Measurements from ENCODE around the gene SPTB. TPM values are rescaled to one million over a fixed set of nuclear protein-coding genes. Genes with fewer than 3 reads are reported as not detected.

SPTB gene
- total RNA-seq, 1 experiment from 2014 or later = 0.13 TPM

DNA sequence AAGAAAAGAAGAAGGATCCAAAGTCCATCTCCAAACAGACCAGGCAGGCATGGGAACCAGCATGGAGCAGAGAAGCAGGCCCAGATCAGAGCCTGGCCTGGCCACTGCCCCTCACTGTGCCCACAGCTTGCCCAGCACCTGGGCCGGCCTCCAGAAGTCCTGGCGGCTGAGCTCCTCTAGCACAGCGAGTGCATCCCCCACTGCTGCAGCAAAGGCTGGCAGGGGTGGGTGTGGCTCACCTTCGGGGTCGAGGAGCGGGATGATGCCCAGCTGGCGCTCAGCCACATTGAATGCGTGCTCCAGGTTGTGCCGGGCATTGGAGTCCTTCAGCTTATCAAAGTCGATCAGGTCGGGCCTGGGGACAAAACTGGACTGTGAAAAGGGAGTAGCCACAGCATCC lies 78.7 kb downstream of the SPTB start:
- CTCF ChIA-PET = no interaction called here
- intact Hi-C loops (cut with micrococcal nuclease; ENCODE audit: unreplicated experiment) = no loop called here

DNA sequence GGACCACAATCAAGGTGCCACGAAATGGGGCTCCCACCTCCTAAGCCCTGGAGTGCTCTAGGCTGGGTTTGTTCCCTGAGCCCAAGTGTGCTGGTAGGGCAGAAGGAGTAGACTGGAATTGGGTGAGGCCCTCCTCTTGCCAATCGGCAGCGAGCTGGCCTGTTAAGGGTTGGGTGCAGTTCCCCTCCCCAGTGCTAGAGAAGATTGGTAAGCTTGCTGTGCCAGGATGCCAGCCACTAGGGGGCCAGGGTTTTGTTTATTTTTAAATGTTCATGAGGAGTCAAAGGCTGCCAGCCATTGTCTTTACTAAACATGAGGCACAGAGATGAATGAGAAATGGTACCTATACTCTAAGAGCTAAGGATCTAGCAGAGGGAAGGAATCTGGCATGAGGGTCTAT lies 79.7 kb downstream of the SPTB start:
- intact Hi-C loops (cut with micrococcal nuclease; ENCODE audit: unreplicated experiment) = no loop called here
- in situ Hi-C loops (cut with HindIII; ENCODE audit: low pct_unique_long_range_greater_than_20kb, low sequenced_read_pairs) = no loop called here
- BruUV-seq (replicated peaks) = no TSS peak
- ATAC-seq (no peak), DNase-seq (ENCODE audit: low read depth, low spot score) (no peak)
- Histone ChIP-seq H3K4me3 (ENCODE audit: low read depth in 2 of 2, low read length in 2 of 2) (no peak overlapping the region), H3K27me3 (ENCODE audit: control insufficient read depth, insufficient read depth, low read length) (no peaks in the 10 kb centered on the region; the same call in 1 of the 2 replicates), H3K4me1 (ENCODE audit: control insufficient read depth, insufficient read depth, low read length) (no peaks in the 10 kb centered on the region), H3K9me3 (ENCODE audit: control insufficient read depth, insufficient read depth, low read depth, low read length) (no peaks in the 10 kb centered on the region), H3K36me3 (ENCODE audit: control insufficient read depth, insufficient read depth, low read length) (no peaks in the 10 kb centered on the region), H3K27ac (ENCODE audit: low read length) (no peak overlapping the region)
- no peak for TF ChIP-seq POLR2AphosphoS5 (IDR thresholded peaks at IDR 0.05; ENCODE audit: low read depth, low read length)
- TF ChIP-seq TCF7L2 (IDR thresholded peaks at IDR 0.05; ENCODE audit: low read depth, low read length) = no peak
- TF ChIP-seq, protein P1, sequence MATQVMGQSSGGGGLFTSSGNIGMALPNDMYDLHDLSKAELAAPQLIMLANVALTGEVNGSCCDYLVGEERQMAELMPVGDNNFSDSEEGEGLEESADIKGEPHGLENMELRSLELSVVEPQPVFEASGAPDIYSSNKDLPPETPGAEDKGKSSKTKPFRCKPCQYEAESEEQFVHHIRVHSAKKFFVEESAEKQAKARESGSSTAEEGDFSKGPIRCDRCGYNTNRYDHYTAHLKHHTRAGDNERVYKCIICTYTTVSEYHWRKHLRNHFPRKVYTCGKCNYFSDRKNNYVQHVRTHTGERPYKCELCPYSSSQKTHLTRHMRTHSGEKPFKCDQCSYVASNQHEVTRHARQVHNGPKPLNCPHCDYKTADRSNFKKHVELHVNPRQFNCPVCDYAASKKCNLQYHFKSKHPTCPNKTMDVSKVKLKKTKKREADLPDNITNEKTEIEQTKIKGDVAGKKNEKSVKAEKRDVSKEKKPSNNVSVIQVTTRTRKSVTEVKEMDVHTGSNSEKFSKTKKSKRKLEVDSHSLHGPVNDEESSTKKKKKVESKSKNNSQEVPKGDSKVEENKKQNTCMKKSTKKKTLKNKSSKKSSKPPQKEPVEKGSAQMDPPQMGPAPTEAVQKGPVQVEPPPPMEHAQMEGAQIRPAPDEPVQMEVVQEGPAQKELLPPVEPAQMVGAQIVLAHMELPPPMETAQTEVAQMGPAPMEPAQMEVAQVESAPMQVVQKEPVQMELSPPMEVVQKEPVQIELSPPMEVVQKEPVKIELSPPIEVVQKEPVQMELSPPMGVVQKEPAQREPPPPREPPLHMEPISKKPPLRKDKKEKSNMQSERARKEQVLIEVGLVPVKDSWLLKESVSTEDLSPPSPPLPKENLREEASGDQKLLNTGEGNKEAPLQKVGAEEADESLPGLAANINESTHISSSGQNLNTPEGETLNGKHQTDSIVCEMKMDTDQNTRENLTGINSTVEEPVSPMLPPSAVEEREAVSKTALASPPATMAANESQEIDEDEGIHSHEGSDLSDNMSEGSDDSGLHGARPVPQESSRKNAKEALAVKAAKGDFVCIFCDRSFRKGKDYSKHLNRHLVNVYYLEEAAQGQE (IDR thresholded peaks at IDR 0.05; ENCODE audit: insufficient read depth in 1 of 2, low read depth in 2 of 2, low read length in 1 of 2) = no peak
- TF ChIP-seq, protein P2, sequence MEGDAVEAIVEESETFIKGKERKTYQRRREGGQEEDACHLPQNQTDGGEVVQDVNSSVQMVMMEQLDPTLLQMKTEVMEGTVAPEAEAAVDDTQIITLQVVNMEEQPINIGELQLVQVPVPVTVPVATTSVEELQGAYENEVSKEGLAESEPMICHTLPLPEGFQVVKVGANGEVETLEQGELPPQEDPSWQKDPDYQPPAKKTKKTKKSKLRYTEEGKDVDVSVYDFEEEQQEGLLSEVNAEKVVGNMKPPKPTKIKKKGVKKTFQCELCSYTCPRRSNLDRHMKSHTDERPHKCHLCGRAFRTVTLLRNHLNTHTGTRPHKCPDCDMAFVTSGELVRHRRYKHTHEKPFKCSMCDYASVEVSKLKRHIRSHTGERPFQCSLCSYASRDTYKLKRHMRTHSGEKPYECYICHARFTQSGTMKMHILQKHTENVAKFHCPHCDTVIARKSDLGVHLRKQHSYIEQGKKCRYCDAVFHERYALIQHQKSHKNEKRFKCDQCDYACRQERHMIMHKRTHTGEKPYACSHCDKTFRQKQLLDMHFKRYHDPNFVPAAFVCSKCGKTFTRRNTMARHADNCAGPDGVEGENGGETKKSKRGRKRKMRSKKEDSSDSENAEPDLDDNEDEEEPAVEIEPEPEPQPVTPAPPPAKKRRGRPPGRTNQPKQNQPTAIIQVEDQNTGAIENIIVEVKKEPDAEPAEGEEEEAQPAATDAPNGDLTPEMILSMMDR (IDR thresholded peaks at IDR 0.05) = no peak; the same call in 1 of the 2 replicates
- POLR2A ChIA-PET = no interaction called here
- CTCF ChIA-PET = interaction anchor here (0.7 kb wide), 1 partner anchor 13 kb away, joined by 3 read pairs; no protein-coding TSS in a partner anchor

More for the DNA sequence above, 78.7 kb downstream of the SPTB start:
- in situ Hi-C loops (cut with HindIII; ENCODE audit: low pct_unique_long_range_greater_than_20kb, low sequenced_read_pairs) = no loop called here
- POLR2A ChIA-PET = no interaction called here
- H3K27me3 ChIP-seq (ENCODE audit: control insufficient read depth, insufficient read depth, low read length) = no peaks in the 10 kb centered on the region; the same call in 1 of the 2 replicates
- H3K4me3 ChIP-seq (ENCODE audit: low read depth in 2 of 2, low read length in 2 of 2) = no peak overlapping the region
- H3K4me1 ChIP-seq (ENCODE audit: control insufficient read depth, insufficient read depth, low read length) = no peaks in the 10 kb centered on the region; the same call in 1 of the 2 replicates
- BruUV-seq (replicated peaks) = no TSS peak
- TF ChIP-seq, protein P2 (IDR thresholded peaks at IDR 0.05) = no peak
- TF ChIP-seq, protein P1 (IDR thresholded peaks at IDR 0.05; ENCODE audit: insufficient read depth in 1 of 2, low read depth in 2 of 2, low read length in 1 of 2) = no peak
- TF ChIP-seq TCF7L2 (IDR thresholded peaks at IDR 0.05; ENCODE audit: low read depth, low read length) (no peak), POLR2AphosphoS5 (IDR thresholded peaks at IDR 0.05; ENCODE audit: low read depth, low read length) (no peak), SIN3A (IDR thresholded peaks at IDR 0.05; ENCODE audit: borderline replicate concordance, insufficient read depth, low read depth, low read length) (no peak)
- DNase-seq (ENCODE audit: low read depth, low spot score) (no peak), ATAC-seq (no peak)
- H3K36me3 ChIP-seq (ENCODE audit: control insufficient read depth, insufficient read depth, low read length) = no peaks in the 10 kb centered on the region
- H3K27ac ChIP-seq (ENCODE audit: low read length) = no peak overlapping the region
- H3K9me3 ChIP-seq (ENCODE audit: control insufficient read depth, insufficient read depth, low read depth, low read length) = no peaks in the 10 kb centered on the region
